Breast epithelium (tissue), 3 donors: Measurements from ENCODE around the gene FAM169A.

ENCODE experiments used
- CTCF ChIP-seq, 3 donors: fragments of 450-650 bp; IDR thresholded peaks; one replicate each; pipeline ENCODE4 v1.5.1; 2016 to 2017; ENCODE audit warnings: antibody characterized with exemption in 3 of 3, mild to moderate bottlenecking in 3 of 3, moderate library complexity in 3 of 3
- POLR2A ChIP-seq: fragments of 450-650 bp; IDR thresholded peaks from one replicate; pipeline ENCODE4 v1.6.1; 2016; ENCODE audit warnings: antibody characterized with exemption, mild to moderate bottlenecking, moderate library complexity

GRCh38 chr5:74822288-74822687 is 43.9 kb downstream of the FAM169A start:
- no peak for TF ChIP-seq CTCF (IDR thresholded peaks at IDR 0.05)
- TF ChIP-seq POLR2A: no peak
